Cardiac atrium fibroblast (primary cell): ENCODE results near the gene IL13RA2. TPM values are rescaled to one million over a fixed set of nuclear protein-coding genes. Genes with fewer than 3 reads are reported as not detected.

Source experiments
- total RNA-seq: library from RNA; depleted of rRNA; stranded (reverse); fragments of >200 nt; gene quantifications from 2 replicates; pipeline ENCODE4 v1.2.3, GENCODE V29; 2015

The IL13RA2 gene, protein sequence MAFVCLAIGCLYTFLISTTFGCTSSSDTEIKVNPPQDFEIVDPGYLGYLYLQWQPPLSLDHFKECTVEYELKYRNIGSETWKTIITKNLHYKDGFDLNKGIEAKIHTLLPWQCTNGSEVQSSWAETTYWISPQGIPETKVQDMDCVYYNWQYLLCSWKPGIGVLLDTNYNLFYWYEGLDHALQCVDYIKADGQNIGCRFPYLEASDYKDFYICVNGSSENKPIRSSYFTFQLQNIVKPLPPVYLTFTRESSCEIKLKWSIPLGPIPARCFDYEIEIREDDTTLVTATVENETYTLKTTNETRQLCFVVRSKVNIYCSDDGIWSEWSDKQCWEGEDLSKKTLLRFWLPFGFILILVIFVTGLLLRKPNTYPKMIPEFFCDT
- total RNA-seq: 5.2 and 13.1 TPM in 2 replicates

DNA sequence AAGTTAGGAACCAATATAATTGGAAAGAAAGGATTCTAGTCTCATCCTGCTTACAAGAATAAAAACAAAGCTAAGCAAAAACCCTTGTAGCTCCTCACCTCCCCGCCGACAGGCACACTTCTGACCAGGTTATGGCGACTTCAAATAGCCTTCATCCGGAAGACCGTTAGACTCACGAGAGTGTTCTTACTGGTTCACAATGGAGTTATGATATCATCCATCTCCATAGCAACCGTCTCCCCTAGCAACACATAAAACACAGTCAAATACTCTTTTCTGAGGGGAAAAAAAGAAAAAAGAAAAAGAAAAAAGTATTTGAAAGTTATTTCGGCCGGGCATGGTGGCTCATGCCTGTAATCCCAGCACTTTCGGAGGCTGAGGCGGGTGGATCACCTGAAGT, at the start of gene IL13RA2:
IL13RA2 (minus strand) TSS at position 162 of the 400 bp plus-strand sequence. CDS start 347 bp downstream, outside the sequence.

Other genes starting within 250 kb of the IL13RA2 start
- not detected in 2 replicates for gene RBMXL3, start 171.8 kb upstream of the IL13RA2 start, total RNA-seq
- gene LRCH2, start 216.5 kb upstream of the IL13RA2 start, total RNA-seq: 0.72 and 0.81 TPM in 2 replicates